Measurements from ENCODE around the gene HLA-A.
"Not testable (repeated sequence)": the region's sequence is repeated elsewhere in the genome, so short reads cannot be mapped to it uniquely, and the experiment has no call there.

The HLA-A gene

DNA sequence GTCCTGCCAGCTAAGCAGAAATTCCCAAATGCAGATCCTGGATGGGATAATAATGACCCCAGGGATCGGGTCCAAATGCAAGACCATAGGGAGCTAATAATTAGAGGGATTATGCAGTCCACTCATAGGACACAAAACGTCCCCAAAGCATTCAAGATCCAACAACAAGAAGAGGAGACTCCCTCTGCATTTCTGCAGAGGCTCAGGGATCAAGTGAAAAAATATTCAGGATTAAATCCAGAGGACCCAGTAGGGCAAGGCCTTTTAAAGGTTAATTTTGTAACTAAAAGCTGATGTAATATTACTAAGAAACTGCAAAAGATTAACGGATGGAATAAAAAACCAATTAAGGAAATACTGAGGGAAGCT lies 22.2 kb downstream of the HLA-A start:
- H3K36me3 Mint-ChIP-seq (ENCODE audit: low read depth) = no peaks in the 10 kb centered on the region
- no peaks in the 10 kb centered on the region for H3K9me3 Mint-ChIP-seq
- peak overlapping the region; percentile 83 for H3K4me3 Mint-ChIP-seq
- H3K4me1 Mint-ChIP-seq (ENCODE audit: low read depth) = peaks cover 50% of the 10 kb centered on the region
- H3K27me3 Mint-ChIP-seq = no peaks in the 10 kb centered on the region
- H3K27ac Mint-ChIP-seq = peak overlapping the region; percentile 95

DNA sequence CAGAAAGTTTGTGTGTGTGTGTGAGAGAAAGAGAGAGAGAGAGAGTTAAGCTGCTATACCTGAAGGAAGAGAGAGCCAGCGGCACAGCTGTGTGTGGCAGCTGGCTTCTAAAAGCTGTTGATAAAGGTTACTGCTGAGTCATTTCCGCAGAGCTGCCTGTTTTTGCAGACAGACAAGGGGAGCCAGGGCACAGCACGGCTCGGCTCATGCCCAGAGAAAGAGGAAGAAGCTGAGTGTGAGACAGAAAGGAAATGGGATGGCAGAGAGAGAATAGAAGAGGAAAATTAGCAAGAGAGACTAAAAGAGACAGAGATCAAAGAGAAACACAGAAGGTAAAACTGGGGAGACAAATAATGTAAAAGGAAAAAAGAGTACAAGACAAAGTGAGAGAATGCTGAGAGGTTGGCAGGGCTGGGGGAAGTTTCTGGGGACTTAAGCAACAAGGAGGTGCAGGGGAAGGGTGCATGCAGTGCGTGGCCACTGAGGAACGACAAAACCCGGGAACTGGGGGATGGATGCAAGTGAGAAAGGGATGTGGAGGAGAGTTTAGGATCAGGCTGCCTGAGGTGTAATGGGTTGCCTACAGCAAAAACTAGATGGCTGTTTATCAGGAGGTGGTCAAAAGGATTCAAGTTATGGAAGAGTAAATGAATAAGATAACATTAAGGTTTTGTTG lies 22.7 kb downstream of the HLA-A start:
- Mint-ChIP-seq H3K9me3 (no peaks in the 10 kb centered on the region), H3K27me3 (no peaks in the 10 kb centered on the region), H3K4me3 (peak overlapping the region; percentile 83), H3K36me3 (ENCODE audit: low read depth) (no peaks in the 10 kb centered on the region), H3K27ac (peak overlapping the region; percentile 95), H3K4me1 (ENCODE audit: low read depth) (peaks cover 48% of the 10 kb centered on the region)

DNA sequence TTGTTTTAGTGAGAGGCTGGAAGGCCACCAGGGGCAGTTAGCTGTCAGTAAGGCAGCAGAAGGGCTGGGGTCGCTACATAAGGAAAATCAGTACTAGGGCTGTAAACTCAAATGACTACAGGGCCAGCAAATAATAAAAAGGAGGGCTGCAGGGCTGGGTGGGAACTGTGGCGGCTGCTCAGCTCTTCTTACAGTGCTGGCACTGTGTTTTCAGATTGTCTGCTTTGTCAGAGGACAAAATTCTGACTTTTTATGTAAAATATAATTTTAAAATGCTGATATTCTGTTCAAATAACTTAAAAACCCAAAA lies 23.2 kb downstream of the HLA-A start:
- peak overlapping the region; percentile 83 for H3K4me3 Mint-ChIP-seq
- H3K27me3 Mint-ChIP-seq = no peaks in the 10 kb centered on the region
- no peaks in the 10 kb centered on the region for H3K36me3 Mint-ChIP-seq (ENCODE audit: low read depth)
- H3K4me1 Mint-ChIP-seq (ENCODE audit: low read depth) = peaks cover 48% of the 10 kb centered on the region
- H3K9me3 Mint-ChIP-seq = no peaks in the 10 kb centered on the region
- peak overlapping the region; percentile 95 for H3K27ac Mint-ChIP-seq

DNA sequence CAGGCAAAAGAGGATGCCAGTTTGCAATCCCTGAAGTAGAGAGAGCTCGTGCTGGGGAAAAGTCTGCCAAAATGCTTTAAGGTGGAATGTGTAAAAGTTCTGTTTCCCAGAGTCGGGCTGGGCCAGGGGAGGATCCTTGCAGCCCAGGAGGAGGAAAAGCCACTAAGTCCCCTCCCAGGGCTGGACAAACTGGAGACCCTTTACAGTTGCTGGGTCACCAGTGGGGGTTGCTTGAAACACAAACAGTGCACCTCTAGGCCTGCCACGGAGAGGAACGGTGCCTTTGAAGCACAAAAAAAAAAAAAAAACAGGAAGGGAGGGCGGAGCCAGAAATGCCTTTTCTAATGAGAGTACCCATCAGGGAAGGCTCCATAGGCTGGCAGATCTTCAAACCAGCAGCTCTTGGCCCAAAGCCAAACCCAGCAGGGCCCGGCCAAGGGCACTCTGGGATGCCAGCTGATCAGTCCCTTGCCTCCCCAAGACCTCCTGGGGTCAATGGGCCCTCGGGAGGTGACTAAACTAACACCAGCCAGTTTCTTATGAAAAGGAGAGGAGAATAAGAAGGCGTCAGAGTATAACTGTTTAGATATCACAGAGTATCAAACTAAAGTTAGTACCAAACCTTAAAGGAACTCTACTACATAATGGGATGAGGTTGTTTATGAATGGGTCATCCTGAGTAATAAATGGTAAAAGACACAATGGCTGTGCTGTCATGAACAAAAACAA lies 23.7 kb downstream of the HLA-A start:
- no peaks in the 10 kb centered on the region for H3K9me3 Mint-ChIP-seq
- H3K4me1 Mint-ChIP-seq (ENCODE audit: low read depth) = peaks cover 48% of the 10 kb centered on the region
- peak overlapping the region; percentile 95 for H3K27ac Mint-ChIP-seq
- H3K4me3 Mint-ChIP-seq = peak overlapping the region; percentile 83
- H3K36me3 Mint-ChIP-seq (ENCODE audit: low read depth) = no peaks in the 10 kb centered on the region
- H3K27me3 Mint-ChIP-seq = no peaks in the 10 kb centered on the region

DNA sequence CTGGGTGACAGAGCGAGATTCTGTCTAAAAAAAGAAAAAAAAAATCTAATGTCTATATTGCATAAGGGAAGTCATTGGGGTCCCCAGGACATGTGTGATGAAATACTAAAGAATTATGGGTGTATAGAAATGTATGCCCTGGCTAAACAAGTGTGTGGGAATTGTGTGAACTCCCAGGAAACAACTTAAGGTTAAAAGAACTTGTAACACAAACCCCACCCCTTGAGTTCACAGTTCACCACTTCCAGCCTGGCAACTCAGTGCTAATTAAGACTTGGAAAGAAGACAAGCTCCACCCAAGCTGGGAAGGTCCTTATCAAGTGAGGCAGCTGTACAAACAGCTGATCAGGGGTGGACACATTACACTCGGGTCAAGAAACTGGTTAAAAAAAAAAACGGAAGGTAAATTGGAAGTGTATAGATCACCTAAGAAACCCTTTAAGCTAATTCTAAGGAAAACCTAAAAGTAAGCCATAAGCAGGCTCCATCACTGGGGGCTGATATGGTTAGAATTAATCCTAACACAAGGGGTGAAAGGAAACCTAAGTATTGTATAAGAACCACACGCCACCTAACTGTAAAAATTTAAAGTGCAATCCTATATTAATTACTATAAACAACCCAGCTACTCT lies 25.2 kb downstream of the HLA-A start:
- Mint-ChIP-seq H3K27ac (no peak overlapping the region), H3K9me3 (no peaks in the 10 kb centered on the region), H3K4me1 (ENCODE audit: low read depth) (peaks cover 48% of the 10 kb centered on the region), H3K27me3 (peaks cover 6% of the 10 kb centered on the region), H3K36me3 (ENCODE audit: low read depth) (no peaks in the 10 kb centered on the region), H3K4me3 (no peak overlapping the region)

DNA sequence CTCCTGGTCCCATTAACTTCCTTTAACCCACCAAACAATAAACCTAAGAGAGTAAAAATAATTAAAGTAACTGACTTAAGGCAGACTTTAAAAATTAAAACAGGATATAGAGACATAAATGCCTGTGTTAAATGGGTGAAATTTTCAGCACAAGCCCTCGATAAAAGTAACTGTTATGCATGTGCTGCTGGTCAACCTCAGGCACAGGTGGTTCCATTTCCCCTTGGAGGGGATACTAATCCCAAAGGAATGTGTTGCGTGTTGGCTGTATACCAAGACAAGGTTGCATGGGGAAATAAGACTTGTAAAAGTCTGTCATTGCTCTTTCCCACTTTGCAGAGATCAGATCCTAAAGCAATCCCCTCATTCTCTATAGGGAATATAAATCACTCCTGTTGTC lies 25.8 kb downstream of the HLA-A start:
- no peaks in the 10 kb centered on the region for H3K36me3 Mint-ChIP-seq (ENCODE audit: low read depth)
- H3K9me3 Mint-ChIP-seq = no peaks in the 10 kb centered on the region
- H3K27me3 Mint-ChIP-seq = peaks cover 12% of the 10 kb centered on the region
- H3K27ac Mint-ChIP-seq = no peak overlapping the region
- no peak overlapping the region for H3K4me3 Mint-ChIP-seq
- peaks cover 41% of the 10 kb centered on the region for H3K4me1 Mint-ChIP-seq (ENCODE audit: low read depth)

DNA sequence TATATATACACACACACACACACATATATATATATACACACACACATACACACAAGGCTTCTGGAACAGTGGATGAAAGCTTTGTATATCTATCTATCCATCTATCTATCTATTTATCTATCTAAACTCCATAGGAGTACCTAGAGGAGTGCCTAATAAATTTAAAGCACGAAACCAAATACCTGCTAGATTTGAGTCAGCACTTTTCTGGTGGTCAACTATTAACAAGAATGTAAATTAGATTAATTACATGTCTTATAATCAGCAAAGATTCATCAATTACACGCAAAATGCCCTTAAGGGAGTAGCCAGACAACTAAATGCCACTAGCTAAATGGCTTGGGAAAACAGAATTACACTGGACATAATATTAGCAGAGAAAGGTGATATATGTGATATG lies 26.6 kb downstream of the HLA-A start:
- Mint-ChIP-seq H3K36me3 (ENCODE audit: low read depth) (no peaks in the 10 kb centered on the region), H3K4me1 (ENCODE audit: low read depth) (peaks cover 36% of the 10 kb centered on the region), H3K9me3 (no peaks in the 10 kb centered on the region), H3K4me3 (no peak overlapping the region), H3K27me3 (peaks cover 19% of the 10 kb centered on the region), H3K27ac (no peak overlapping the region)

DNA sequence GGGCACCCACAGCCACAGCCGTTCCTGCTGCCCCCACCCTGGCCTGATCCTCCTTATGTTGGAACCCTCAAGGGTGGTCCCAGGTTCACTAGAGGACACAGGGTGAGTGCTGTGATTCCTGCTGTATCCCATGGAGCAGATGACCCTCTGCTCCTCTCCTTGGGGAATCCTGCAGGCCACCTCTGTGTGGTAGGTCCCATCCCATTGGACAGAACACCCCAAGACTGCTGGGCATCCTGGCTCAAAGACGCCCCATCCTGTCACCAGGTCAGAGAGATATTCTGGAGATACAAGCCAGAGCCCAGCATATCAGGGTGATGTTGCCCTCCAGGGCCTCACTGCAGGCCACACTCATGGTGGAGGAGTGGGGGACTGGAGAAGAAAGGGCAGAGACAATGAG lies 28.4 kb downstream of the HLA-A start:
- H3K27me3 Mint-ChIP-seq = peaks cover 37% of the 10 kb centered on the region
- H3K36me3 Mint-ChIP-seq (ENCODE audit: low read depth) = no peaks in the 10 kb centered on the region
- H3K27ac Mint-ChIP-seq = no peak overlapping the region
- no peaks in the 10 kb centered on the region for H3K9me3 Mint-ChIP-seq
- H3K4me3 Mint-ChIP-seq = no peak overlapping the region
- H3K4me1 Mint-ChIP-seq (ENCODE audit: low read depth) = peaks cover 34% of the 10 kb centered on the region

DNA sequence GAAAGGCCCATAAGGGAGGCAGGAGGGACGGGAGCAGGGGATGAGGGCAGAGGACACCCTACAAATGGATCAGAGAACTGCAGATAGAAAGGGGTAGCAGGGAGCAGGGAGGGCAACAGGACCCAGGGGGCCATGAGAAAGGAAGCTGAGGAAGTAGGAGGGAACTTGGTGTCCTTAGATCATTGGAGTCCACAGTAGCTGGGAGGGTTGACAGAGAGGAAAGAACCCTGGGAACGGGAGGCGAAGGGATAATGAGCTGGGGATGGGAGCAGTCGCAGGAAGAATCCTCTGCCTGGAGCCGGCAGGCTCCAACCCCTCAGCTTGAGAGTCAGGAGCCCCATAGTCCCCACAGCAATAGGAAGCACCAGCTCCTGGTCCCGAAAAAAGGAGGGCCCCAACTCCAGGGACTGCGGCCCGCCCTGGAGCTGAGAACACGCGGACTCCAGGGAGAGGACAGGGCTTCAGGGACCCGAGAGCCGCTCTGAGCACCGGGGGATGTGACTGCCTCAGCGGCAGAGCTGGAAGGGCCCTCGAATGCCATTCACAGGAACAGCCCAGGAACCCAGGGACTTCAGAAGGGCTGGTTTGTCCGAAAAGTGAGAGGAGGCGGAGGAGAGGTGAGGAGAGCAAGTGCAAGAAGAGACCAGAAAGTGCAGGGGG lies 32.7 kb downstream of the HLA-A start:
- Mint-ChIP-seq H3K9me3 (no peaks in the 10 kb centered on the region), H3K36me3 (ENCODE audit: low read depth) (no peaks in the 10 kb centered on the region), H3K4me1 (ENCODE audit: low read depth) (peaks cover 33% of the 10 kb centered on the region), H3K27ac (peak overlapping the region; percentile 42), H3K27me3 (peaks cover 68% of the 10 kb centered on the region), H3K4me3 (peak overlapping the region; percentile 86)

DNA sequence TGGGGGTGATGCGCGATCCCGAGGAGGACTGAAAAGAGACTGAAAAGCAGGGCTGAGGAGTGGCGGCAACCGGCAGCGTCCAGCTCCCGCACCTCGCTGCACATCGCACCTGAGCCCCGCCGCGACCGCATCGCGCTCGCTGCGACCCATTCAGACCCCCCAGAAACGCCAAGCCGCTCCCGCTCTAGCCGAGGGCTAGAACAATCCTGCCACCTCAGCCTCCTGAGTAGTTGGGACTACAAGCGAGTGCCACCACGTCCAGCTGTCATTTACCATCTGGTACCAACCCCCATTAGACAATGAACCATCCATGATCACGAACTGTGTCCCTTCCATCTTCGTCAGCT lies 33.2 kb downstream of the HLA-A start:
- peaks cover 33% of the 10 kb centered on the region for H3K4me1 Mint-ChIP-seq (ENCODE audit: low read depth)
- H3K4me3 Mint-ChIP-seq = peak overlapping the region; percentile 86
- H3K36me3 Mint-ChIP-seq (ENCODE audit: low read depth) = no peaks in the 10 kb centered on the region
- peaks cover 68% of the 10 kb centered on the region for H3K27me3 Mint-ChIP-seq
- no peak overlapping the region for H3K27ac Mint-ChIP-seq
- H3K9me3 Mint-ChIP-seq = no peaks in the 10 kb centered on the region

DNA sequence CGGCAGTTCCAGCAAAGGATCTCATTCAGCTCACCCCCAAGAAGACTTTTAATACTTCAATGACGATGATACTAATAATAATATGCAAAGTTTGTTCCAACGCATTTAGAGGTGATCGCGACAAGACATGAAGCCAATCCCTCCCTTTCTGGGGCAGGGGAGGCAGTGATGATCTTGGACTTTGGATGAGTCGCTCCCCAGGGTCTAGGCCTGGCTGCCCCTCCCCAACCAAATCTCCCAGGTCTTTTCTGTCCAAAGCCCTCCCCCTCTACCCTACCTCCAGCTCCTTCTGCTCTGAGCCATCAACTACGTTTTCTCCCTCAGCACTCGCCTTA lies 33.9 kb downstream of the HLA-A start:
- no peaks in the 10 kb centered on the region for H3K9me3 Mint-ChIP-seq
- H3K27ac Mint-ChIP-seq = peak overlapping the region; percentile 56
- peak overlapping the region; percentile 86 for H3K4me3 Mint-ChIP-seq
- H3K4me1 Mint-ChIP-seq (ENCODE audit: low read depth) = peaks cover 33% of the 10 kb centered on the region
- peaks cover 68% of the 10 kb centered on the region for H3K27me3 Mint-ChIP-seq
- H3K36me3 Mint-ChIP-seq (ENCODE audit: low read depth) = no peaks in the 10 kb centered on the region

DNA sequence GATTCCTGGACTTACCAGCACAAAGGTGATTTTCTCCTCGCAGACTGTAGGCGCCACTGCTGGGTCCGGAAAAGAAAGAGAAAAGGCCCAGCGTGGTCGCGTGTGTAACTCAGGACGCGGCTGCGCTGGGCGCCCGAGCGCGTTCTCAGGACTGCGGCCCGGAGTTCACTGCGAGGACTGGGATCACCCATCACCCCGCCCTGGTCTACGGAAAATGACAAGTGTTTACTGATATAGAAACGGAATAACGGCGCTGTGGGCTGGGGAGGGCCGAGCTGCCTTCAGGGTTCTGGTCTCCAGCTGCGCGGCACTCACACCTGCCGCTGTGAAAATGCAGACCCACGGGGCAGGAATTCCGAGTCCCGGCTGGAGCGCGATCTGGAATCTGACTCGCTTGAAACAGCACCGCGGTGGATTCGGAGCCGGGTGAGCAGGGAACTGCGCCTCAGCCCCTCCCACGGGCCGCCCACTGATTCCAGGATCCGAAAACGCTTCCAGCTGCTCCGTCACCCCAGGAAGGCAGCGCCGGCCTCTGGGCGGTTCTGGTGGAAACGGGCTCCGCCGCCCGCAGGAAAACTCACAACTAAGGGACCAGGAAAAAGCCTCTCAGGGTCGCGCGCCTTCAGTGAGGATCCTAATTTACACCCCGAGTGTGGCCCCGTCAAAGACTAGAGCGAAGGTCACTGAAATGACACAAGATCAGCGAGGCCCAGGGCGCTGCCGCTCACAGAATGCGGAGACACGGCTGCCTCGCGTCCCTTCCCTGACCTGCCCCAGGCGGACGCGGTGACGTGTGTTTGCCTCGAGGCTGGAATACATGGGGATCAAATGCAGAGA lies 34.5 kb downstream of the HLA-A start:
- Mint-ChIP-seq H3K27me3 (peaks cover 68% of the 10 kb centered on the region), H3K36me3 (ENCODE audit: low read depth) (no peaks in the 10 kb centered on the region), H3K4me3 (peak overlapping the region; percentile 86), H3K27ac (peak overlapping the region; percentile 56), H3K9me3 (no peaks in the 10 kb centered on the region), H3K4me1 (ENCODE audit: low read depth) (peaks cover 33% of the 10 kb centered on the region)

DNA sequence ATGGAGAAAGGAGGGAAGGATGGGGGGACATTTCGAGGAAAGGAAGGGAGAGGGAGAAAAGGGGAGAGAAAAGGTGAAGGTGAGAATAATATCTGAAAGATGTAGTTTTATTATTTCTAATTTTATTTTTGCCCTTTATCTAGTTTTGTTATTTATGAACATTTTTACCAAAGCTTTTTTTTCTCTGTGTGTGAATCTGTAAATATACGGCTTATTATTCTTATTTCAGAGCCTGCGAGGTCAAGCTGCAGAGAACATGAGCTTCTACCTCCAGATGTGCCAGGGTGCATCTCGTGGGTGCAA lies 35.0 kb downstream of the HLA-A start:
- H3K36me3 Mint-ChIP-seq (ENCODE audit: low read depth) = no peaks in the 10 kb centered on the region
- peaks cover 33% of the 10 kb centered on the region for H3K4me1 Mint-ChIP-seq (ENCODE audit: low read depth)
- H3K9me3 Mint-ChIP-seq = no peaks in the 10 kb centered on the region
- peaks cover 63% of the 10 kb centered on the region for H3K27me3 Mint-ChIP-seq
- no peak overlapping the region for H3K27ac Mint-ChIP-seq
- H3K4me3 Mint-ChIP-seq = peak overlapping the region; percentile 86

DNA sequence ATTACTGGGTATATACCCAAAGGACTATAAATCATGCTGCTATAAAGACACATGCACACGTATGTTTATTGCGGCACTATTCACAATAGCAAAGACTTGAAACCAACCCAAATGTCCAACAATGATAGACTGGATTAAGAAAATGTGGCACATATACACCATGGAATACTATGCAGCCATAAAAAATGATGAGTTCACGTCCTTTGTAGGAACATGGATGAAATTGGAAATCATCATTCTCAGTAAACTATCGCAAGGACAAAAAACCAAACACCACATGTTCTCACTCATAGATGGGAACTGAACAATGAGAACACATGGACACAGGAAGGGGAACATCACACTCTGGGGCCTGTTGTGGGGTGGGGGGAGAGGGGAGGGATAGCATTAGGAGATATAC lies 37.7 kb downstream of the HLA-A start:
- not testable (repeated sequence) for H3K9me3 Mint-ChIP-seq; H3K36me3 Mint-ChIP-seq (ENCODE audit: low read depth); H3K4me3 Mint-ChIP-seq; H3K27ac Mint-ChIP-seq
- Mint-ChIP-seq H3K4me1 (ENCODE audit: low read depth) (peaks cover 22% of the 10 kb centered on the region), H3K27me3 (peaks cover 42% of the 10 kb centered on the region)

DNA sequence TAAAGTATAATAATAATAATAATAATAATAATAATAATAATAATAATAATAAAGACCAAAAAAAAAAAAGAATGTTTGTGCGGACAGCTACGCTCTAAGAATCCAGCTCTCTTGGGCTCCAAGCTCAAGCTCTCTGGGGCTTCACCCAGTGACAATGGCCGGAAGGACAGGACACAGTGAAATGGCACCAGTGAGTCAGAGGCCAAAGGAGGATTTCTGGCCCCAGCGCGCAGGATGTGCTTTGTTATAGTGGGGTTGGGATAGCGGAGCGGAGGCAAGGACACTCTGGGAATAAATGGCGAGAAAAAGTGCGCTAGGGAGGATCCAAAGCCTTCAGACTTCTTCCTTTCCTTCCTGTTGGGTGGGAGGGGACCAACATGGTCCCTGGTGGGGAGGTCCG lies 38.2 kb downstream of the HLA-A start:
- H3K9me3 Mint-ChIP-seq = no peaks in the 10 kb centered on the region
- peaks cover 18% of the 10 kb centered on the region for H3K4me1 Mint-ChIP-seq (ENCODE audit: low read depth)
- no peak overlapping the region for H3K4me3 Mint-ChIP-seq
- no peaks in the 10 kb centered on the region for H3K36me3 Mint-ChIP-seq (ENCODE audit: low read depth)
- peaks cover 37% of the 10 kb centered on the region for H3K27me3 Mint-ChIP-seq
- no peak overlapping the region for H3K27ac Mint-ChIP-seq
